HG02623 (cell line): ENCODE results near the gene CPNE8.
A peak's percentile ranks its signal among the peaks of the same experiment; 100 is the strongest.

ENCODE experiments used
- ATAC-seq: cut with Tn5 transposase; IDR thresholded peaks from one replicate; pipeline ENCODE4 v1.9.1; 2021; ENCODE audit warnings: moderate library complexity; ENCODE audit not compliant: unreplicated experiment

CPNE8 gene

DNA sequence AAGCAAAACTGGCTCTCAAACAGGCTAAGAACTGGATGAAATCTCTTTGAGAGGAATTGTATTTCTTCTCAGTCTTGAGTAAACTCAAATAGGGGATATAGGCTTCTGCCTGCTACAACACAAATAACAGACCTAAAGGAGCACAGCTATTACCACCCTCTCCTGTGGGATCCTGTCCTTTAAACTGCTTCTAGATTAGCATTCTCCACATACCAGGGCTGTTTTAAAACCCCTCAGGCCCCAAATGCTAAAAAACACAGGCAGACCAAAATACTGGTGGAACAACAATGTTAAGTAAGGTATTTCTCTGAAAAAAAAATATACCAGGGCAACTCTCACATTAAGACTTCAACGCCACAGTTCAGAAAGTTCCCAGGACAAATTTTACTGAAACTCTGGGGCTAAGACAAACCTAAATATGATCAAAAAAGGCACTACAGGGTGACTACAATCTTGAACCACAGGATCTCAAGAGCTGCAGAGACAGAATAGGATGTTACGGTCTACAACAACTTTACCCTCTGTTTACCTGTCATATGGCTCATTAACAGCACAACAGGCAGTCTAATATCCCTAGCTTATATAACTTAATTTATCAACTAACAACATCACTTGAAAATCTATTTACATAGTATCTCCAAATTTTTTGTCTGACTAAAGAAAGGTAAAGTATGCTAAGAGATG is 7.2 kb downstream of the CPNE8 start:
- ATAC-seq: no peak

DNA sequence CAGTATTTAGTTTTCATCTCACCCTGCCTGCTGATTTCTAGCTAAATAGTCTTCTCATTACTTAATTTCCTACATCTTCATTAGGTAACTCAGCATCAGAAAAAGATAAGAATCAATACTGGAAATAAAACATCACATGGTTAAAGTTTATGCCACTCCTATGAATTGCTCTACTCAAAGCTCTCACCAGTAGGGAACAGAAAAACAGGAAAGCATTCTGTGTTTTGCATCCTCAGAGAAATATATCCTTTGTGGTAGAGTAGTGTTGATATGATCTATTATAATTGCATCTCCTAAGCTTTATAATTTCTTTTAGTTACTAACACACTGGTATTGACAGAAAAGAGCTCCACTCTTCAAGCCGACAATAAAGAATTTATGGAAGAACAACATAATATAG is 9.9 kb downstream of the CPNE8 start:
- no peak for ATAC-seq

DNA sequence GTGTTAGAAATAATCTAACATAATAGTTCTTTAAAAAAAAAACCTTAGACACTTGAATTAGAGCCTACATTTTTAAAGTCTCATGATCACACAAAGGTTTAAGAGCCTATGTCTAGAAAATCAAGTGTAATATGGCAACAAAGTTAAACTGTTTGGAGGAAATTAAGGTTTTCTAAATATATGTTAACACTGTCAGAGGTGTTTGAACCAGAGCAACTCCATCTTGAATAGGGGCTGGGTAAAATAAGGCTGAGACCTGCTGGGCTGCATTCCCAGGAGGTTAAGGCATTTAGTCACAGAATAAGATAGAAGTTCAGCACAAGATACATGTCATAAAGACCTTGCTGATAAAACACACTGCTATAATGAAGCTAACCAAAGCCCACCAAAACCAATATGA is 12.4 kb downstream of the CPNE8 start:
- ATAC-seq: no peak

DNA sequence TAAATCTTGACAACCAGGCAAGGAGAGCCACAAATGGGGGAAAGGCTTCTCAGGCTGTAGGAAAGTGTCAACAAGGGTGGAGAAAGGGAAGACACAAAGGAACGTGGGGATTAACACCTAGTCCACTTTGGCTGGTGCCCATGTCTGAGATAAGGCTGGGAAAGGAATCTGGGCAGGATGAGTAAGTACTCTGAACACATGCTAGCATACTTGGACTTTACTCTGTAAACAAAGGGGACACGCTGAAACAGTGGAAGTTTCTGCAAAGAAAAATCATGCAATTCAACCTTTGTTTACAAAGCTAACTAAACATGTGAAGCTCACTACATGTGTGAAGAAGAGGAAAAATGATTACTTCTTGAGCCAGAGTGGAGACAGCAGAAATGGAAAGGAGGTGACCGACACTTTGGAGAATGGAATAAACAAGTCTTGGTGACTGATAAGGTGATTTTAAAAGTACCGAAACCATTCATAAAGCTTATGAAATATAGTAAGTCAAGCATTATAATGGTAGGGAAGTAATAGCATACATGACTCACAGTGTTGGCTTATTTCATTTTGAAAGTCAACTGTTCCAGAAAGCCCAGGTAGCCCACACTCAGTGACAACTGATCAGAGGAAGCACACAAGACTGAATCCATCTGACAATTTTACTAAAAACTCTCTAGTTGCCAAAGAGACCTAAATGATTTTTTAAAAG is 13.2 kb downstream of the CPNE8 start:
- peak; percentile 56 for ATAC-seq

DNA sequence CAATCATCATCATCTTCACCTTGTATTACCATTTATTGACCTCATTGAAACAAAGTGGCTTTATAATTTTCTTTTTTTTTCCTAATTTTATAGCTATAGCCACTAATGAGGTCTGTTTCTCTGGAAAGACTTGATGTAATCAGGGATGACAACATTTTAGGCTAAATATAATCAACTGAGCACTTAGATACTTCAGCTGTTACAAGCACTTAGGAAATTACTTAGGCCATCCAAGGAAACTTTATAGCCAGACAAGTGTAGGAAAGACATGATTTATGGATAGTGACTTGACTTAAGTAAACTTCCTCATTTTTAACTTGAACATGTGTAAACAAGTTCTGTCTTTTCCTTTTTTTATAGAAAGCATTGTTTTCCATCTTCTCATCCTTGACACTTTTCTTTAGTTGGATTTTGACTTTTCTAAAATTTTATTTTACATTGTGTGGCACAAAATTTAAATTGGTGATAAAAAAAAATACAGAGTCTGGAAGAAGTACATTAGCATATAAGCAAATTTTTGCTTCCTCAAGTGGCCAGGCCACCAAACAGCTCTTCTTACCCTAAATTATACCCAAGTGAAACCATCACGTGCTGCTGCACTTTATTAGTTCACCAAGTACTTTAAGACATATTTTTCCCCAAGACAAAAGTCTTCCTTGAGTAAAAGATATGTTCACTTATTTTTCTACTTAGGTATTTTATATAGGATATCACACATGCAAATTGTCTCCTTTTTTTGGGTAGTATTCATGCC is 15.1 kb downstream of the CPNE8 start:
- no peak for ATAC-seq

DNA sequence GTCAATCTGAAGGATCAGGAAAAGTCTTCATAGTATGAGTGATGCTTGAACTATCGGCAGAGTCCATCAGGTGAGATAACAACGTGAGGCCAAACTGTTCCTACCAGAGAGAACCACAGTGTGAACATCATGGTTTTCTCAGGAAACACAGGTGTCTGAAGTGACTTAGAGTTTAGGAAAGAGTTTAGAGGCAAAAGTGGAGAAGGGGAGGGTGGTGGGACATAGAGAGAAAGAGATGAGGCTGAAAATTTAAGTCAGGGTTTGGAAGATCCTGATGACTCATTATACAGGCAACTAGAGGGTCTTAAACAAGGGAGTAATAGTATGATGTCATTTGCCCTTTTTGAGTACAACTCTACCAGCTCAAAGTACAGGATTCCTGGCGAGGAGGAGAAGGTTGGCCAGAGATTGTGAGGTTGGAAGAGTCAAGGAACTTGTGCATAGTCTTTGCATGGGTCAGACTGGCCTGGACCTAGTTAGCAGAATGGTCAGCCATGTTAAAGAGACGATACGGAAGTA is 16.0 kb downstream of the CPNE8 start:
- ATAC-seq: no peak

DNA sequence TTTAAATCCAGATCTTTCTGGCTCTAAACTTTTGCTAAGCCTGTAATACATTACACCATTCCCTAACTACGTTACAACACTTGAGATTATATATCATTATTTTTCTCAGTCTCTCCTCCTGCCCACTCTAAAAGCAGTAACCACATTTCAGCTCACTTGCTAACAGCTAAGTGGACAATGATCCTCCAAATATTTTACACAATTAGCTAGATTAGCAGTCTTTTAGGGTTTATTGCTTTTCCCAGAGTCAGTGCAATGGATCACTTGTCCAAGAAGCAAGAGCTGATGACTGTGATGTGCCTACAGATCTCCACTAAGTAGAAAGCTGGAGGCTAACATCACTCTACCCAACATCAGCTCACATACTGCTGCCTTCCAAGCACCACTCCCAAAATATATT is 17.6 kb downstream of the CPNE8 start:
- ATAC-seq: no peak

DNA sequence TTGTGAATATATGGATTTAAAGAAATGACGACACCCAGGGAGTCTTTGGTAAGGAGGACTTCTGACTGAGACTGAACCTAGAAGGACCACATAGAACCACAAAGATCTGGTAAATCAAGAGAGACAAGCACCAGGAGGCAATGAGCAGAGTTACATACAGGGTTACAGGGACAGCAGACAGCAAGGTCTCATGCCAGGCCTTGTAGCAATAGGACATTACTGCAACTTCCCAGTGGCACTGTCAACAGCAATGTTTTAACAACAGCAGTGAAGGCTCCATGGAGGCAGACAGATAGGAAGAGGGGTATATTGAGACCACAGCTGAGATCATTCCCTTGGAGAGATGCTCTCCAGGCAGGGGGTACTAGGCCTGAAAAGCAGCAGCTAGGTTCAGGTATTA is 18.5 kb downstream of the CPNE8 start:
- no peak for ATAC-seq

DNA sequence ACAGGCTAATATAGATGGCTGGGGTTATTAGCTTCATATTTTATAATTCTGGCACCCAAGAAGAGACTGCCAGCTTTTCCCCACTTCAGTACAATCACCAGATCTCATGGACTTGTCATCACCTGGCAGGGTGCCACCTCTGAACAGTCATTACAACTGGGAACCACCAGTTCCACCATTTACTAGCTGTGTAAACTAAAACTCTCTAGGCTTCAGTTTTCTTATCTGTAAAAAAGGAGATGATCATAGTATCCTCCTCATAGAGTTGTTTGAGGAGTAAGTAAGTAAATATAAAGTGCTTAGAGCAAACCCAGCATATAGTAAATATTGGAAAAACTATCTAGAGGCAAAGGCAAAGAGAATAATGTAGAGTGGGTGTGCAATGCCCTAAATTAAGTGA is 19.3 kb downstream of the CPNE8 start:
- no peak for ATAC-seq

DNA sequence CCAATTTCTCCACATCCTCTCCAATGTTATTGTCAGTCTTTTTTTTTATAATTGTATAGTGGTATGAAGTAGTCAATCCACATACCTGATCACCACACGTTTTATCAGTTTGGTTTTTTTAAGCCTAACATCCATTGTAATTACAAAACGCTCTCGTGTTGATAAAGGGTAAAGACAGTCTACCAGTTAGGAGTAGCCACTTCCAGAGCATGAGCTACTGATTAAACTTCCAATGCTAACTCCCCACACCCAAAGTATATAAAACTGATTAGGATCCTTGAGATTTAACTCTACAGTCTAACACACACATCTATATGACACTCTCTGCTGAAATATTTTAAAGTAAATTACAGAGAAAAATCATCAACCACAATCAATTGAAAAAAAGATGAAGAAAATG is 20.7 kb downstream of the CPNE8 start:
- ATAC-seq: no peak

DNA sequence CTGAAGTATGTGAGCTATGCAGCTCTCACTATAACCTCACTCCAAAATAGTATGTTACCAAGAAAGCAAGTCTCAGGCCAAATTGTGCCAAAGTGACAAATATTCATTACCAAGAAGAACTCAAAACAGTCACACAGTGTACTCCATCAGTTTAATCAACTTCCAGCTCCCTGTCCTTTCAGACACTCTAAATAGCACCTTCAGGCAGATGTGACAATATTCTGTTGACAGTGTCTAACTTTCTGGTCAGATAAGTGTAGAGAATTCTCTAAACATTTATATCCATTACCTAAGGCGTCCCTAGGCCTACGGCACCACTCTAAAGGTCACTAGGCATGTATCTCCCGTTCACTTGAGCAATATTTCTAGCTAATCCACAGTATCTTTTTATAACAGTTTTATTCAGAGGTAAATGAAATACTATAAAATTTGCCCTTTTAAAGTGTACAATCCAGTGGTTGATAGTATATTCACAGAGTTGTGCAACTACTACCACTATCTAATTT is 21.7 kb downstream of the CPNE8 start:
- ATAC-seq: no peak

DNA sequence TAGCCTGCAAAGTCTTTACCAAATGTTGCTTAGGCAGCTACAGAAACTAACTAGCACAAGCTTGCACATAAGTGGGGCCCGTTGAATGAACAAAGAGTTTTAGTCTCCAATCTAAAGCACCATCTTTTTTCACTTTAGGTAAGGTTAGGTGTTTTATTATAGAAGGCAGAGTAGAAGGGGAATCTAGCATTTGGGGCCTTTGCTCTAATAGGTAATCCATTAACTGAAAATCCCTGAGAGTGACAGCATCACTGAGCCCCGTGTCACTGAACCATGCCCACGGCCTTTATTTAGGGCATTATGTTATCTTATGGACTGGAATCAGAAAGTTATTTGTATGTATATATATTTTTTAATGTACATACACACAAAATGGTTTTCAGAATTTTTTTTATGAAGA is 25.1 kb downstream of the CPNE8 start:
- no peak for ATAC-seq

DNA sequence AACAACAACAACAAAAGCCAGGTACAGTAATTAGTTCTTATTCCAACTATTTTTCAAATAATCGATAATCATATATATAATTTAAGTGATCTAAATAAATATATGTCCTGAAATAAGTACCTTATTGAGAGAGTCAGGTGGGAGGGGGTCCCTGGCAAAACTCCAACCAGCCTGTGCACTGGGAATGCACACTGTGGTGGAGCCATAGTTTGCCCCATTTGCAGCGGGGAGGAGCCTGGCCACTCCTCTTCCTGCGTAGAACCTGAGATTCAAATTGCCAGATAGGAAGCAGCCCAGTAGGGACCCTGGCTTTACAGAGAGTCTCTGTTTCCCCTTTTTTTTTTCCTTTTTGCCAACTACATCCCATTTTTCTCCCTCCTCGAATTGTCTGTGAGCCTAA is 26.4 kb downstream of the CPNE8 start:
- no peak for ATAC-seq

DNA sequence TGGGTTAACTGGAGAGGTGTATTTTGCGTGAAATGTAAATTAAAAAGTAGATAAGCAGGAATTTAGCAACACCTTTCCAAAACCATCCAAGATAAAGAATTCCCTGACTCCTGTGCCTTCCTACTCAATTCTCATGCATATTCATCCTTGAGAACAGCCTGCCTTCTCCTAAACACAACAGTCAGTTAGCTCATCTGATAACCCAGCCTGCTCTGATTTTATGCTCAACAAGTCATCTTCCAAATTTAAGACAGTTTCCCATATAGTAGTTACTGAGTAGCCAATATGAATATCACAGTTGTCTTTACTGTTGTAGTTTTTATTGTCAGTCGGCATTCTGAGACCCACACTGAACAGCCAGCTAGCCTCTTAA is 27.1 kb downstream of the CPNE8 start:
- no peak for ATAC-seq

DNA sequence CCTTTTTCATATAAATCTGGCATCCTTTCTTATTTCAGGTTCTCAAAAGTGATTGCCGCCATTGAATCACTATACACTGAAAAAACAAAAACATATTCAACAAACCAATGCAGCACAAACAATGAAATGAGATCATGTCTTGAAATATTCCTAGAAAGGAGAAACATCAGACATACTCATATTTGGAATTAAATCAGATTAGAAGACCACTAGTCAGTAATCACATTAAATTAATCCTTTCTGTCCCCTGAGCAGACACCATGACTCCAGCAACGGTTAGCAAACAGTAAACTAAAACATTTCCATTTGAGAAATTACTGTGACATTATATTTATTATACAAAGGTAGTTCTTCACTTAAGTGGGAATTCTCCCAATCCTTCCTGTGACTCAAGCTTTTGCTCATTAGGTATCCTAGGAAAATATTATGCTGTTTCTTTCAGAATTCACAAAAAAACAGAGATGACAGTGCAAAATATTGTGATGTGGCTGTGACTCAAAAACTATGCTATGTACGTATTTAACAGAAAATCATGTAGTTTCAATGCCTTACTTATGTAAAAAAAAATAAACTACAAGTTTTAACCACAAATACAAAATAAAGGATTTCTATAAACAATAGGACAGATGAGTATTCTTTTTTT is 29.7 kb downstream of the CPNE8 start:
- no peak for ATAC-seq

DNA sequence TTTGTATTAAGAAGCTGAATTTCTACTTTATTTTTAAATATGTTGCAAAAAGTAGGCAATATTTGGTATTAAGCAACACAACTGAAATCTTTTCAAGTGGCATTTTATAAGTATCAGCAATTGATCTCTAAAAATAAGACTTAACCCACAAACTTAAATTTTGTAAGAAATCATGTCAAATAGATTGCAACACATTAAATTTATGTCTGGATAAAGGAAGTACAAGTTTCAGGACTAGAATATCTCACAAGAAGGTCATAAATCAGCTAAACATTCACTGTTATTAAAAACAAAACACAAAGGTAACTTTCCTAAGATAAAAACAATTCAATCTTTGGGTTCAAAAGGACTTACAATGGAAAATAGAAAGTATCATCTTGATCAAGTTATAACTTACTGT is 32.8 kb downstream of the CPNE8 start:
- ATAC-seq: no peak

DNA sequence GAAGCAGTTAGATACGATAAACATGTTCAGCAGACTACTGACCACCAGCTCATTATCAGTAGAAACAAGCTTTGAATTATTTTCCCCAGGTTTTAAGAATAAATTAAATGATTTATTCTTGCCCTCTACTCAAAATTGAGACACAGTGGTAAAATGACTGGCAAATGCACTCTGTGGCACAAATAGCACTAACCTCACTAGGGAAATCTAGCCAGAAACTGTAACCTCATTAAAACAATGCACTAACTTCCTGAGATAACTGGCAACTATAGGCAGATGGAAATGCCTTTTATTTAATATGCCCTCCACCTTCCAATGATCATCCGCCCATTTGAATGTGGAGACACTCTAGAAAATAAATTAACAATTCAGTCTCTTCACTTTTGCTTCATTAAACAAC is 33.2 kb downstream of the CPNE8 start:
- ATAC-seq: no peak

DNA sequence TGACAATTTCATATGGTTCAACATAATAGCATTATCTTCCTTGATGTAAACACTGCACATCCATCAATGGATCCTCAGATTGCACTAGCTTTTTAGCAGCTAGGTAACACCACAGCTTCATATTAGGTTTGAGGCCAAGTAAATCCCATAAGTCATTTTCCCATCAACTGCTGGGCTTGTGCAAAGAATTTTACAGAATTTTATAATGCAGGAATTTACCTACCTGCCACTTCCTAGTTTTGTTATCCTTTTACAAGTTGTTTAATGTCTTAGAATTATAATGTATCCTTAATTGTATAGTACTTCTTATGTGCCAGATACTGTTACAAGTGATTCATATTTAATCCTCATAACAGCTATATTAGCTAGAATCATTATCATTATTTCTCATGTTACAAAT is 36.4 kb downstream of the CPNE8 start:
- ATAC-seq: no peak

DNA sequence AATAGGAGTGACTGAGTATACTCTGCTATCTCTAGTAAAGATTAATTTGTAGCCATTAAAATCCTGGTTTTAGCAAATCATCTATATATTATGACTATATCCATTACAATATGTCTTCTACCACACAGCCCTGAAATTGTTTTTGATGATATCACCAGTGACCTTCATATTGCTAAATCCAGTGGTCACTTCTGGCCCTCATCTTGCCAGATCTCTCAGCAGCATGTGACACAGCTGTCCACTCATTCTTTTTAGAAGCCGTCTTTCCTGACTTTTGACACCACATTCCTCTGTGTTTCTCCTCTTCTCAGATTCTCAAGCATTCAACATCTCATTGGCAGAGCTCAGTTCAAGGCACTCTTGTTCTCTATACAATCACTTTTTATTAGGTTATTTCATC is 54.9 kb downstream of the CPNE8 start:
- no peak for ATAC-seq

DNA sequence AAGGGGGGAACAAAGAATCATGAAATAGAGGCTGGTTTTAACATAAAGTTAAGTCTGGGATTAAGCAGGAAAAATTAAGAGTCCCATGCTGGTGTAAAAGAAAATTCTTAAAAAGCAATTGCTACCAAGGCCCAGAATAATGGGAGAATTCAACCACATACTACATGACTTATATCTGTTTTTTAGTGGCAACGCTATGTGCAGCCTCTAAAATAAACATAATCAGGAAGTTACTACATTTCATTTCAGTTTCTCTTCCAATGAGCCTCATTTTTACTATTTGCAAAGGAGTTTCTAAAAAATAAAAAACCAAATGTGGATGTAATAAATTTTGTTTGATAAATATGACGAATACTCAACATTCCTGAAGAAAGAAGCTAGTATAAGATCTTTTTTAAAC is 58.1 kb downstream of the CPNE8 start:
- no peak for ATAC-seq

DNA sequence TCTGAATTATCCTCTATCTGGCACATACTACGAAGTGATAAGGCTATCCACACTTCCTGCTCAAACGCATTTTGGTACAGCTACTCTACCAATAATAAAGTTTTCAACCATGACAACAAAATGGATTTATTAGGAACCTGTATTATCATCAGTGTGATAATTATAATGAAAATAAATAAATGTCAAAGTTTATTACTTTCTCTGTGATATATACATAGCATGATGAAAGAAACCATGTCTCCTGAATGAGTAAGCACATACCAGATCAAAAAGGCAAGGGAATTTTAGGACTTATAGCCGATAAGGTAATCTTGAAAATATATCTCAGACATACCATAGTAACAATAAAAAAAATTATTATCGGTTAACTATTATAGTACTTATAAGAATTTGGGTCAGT is 61.1 kb downstream of the CPNE8 start:
- ATAC-seq: no peak
